HFFc6 (cell line): ENCODE data around the gene AKR7A3. TPM values are rescaled to one million over a fixed set of nuclear protein-coding genes. Genes with fewer than 3 reads are reported as not detected.

ENCODE experiments used
- DNase-seq: peaks from one replicate; pipeline ENCODE4 v3.0.0-alpha.2; 2018
- H3K27ac Mint-ChIP-seq: 2 replicates; pipeline ENCODE4 v1.8.0; 2020; ENCODE audit warnings: mild to moderate bottlenecking, mixed read lengths
- H3K27me3 Mint-ChIP-seq: 2 replicates; pipeline ENCODE4 v1.8.0; 2021; ENCODE audit warnings: mild to moderate bottlenecking, moderate library complexity, mixed read lengths; ENCODE audit not compliant: insufficient read depth
- H3K36me3 Mint-ChIP-seq: 2 replicates; pipeline ENCODE4 v1.8.0; 2021; ENCODE audit warnings: low read depth, mixed read lengths
- H3K4me1 Mint-ChIP-seq: 2 replicates; pipeline ENCODE4 v1.8.0; 2020; ENCODE audit warnings: low read depth, mixed read lengths
- H3K4me3 Mint-ChIP-seq: 2 replicates; pipeline ENCODE4 v1.8.0; 2020; ENCODE audit warnings: mild to moderate bottlenecking, moderate library complexity, mixed read lengths
- H3K9me3 Mint-ChIP-seq: 2 replicates; pipeline ENCODE4 v1.8.0; 2020; ENCODE audit warnings: mild to moderate bottlenecking, mixed read lengths
- total RNA-seq, 6 experiments: library from RNA; stranded (reverse); fragmentation: NEBNext Ultra II Directional; extraction: Animal tissue kit (Norgen Biotek cat#: 25700); gene quantifications; 2 replicates in 1 of 6; 3 replicates in 5 of 6; pipeline ENCODE4 v1.2.3, GENCODE V29; 2021
- TF ChIP-seq, protein P1 (sequence below): fragments of 200-600 bp; sonication (generic); IDR thresholded peaks from 2 replicates; pipeline ENCODE4 v1.5.0; 2021; ENCODE audit warnings: antibody characterized with exemption, mild to moderate bottlenecking

The AKR7A3 gene
- total RNA-seq, 6 experiments from 2014 or later: 0.12 to 0.46 (median 0.27) TPM; not detected in 1

- TF ChIP-seq, protein P1, sequence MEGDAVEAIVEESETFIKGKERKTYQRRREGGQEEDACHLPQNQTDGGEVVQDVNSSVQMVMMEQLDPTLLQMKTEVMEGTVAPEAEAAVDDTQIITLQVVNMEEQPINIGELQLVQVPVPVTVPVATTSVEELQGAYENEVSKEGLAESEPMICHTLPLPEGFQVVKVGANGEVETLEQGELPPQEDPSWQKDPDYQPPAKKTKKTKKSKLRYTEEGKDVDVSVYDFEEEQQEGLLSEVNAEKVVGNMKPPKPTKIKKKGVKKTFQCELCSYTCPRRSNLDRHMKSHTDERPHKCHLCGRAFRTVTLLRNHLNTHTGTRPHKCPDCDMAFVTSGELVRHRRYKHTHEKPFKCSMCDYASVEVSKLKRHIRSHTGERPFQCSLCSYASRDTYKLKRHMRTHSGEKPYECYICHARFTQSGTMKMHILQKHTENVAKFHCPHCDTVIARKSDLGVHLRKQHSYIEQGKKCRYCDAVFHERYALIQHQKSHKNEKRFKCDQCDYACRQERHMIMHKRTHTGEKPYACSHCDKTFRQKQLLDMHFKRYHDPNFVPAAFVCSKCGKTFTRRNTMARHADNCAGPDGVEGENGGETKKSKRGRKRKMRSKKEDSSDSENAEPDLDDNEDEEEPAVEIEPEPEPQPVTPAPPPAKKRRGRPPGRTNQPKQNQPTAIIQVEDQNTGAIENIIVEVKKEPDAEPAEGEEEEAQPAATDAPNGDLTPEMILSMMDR: no peak
- Mint-ChIP-seq H3K27me3 (peaks cover 3% of the 10 kb centered on the region; the same call in 1 of the 2 replicates), H3K4me3 (no peak overlapping the region), H3K36me3 (peaks cover 28% of the 10 kb centered on the region; the same call in 1 of the 2 replicates), H3K27ac (no peak overlapping the region; the same call in 1 of the 2 replicates), H3K9me3 (no peaks in the 10 kb centered on the region), H3K4me1 (no peaks in the 10 kb centered on the region)
- no peak for DNase-seq
Measured at GRCh38 chr1:19239876-19240275, 48.7 kb downstream of the AKR7A3 start.

GRCh38 chr1:19234224-19234623 is 54.3 kb downstream of the AKR7A3 start:
- no peak for DNase-seq
- H3K4me3 Mint-ChIP-seq: no peak overlapping the region
- H3K4me1 Mint-ChIP-seq: no peaks in the 10 kb centered on the region
- no peak overlapping the region for H3K27ac Mint-ChIP-seq
- H3K27me3 Mint-ChIP-seq: peaks cover 2% of the 10 kb centered on the region; the same call in 1 of the 2 replicates
- H3K36me3 Mint-ChIP-seq: peaks cover 26% of the 10 kb centered on the region
- TF ChIP-seq, protein P1: no peak
- no peaks in the 10 kb centered on the region for H3K9me3 Mint-ChIP-seq

Other genes with a start within 250 kb of the AKR7A3 start
- gene UBR4, start 78.5 kb downstream of the AKR7A3 start, total RNA-seq: 100 to 1,000 TPM in 1 of 6 experiments, 10 to 100 TPM in 5; 74.2 to 116 (median 88.6) TPM
- 100 to 1,000 TPM in 2 of 6 experiments, 10 to 100 TPM in 4; 86.8 to 106 (median 93.6) TPM for gene EMC1, start 37.2 kb downstream of the AKR7A3 start, total RNA-seq
- 10 to 100 TPM; 40.0 to 61.9 (median 45.0) TPM for gene MRTO4, start 37.0 kb downstream of the AKR7A3 start, total RNA-seq
- 10 to 100 TPM; 62.8 to 74.2 (median 69.4) TPM for gene AKR7A2, start 23.4 kb upstream of the AKR7A3 start, total RNA-seq
- 10 to 100 TPM; 13.3 to 15.6 (median 14.2) TPM for gene SLC66A1, start 23.6 kb upstream of the AKR7A3 start, total RNA-seq
- 100 to 1,000 TPM; 565 to 646 (median 603) TPM for gene CAPZB, start 196.8 kb upstream of the AKR7A3 start, total RNA-seq